BE2C (cell line): Measurements from ENCODE around the gene SNX10.

Experiments
- DNase-seq: peaks from one replicate; pipeline ENCODE4 v3.0.0-alpha.2; 2020
- H3K27me3 ChIP-seq: fragments of 250-450 bp; sonication (Bioruptor Pico); 2 replicates; pipeline ENCODE4 v1.5.1; 2020; ENCODE audit warnings: mild to moderate bottlenecking
- H3K36me3 ChIP-seq: fragments of 250-450 bp; sonication (Bioruptor Pico); 2 replicates; pipeline ENCODE4 v1.5.1; 2020; ENCODE audit warnings: mild to moderate bottlenecking
- H3K4me1 ChIP-seq: fragments of 250-450 bp; sonication (Bioruptor Pico); 2 replicates; pipeline ENCODE4 v1.5.1; 2020
- H3K4me3 ChIP-seq: 2 replicates; pipeline ENCODE4 v1.5.1; 2011; ENCODE audit warnings: low read depth, low read length
- H3K9me3 ChIP-seq: fragments of 250-450 bp; sonication (Bioruptor Pico); 2 replicates; pipeline ENCODE4 v1.5.1; 2020
- CTCF ChIP-seq: IDR thresholded peaks from 2 replicates; pipeline ENCODE4 v1.5.1; 2012; ENCODE audit warnings: mild to moderate bottlenecking, low read depth, low read length

Gene SNX10

GRCh38 chr7:26305869-26306665, 14.4 kb downstream of the SNX10 start:
- no peak for TF ChIP-seq CTCF
- H3K36me3 ChIP-seq, result no peaks in the 10 kb centered on the region
- no peak overlapping the region for H3K4me3 ChIP-seq
- H3K4me1 ChIP-seq, result no peaks in the 10 kb centered on the region
- H3K27me3 ChIP-seq, result peaks cover 15% of the 10 kb centered on the region
- no peaks in the 10 kb centered on the region for H3K9me3 ChIP-seq
- no peak for DNase-seq

- Histone ChIP-seq H3K36me3 (no peaks in the 10 kb centered on the region), H3K4me3 (no peak overlapping the region), H3K27me3 (peaks cover 15% of the 10 kb centered on the region), H3K4me1 (no peaks in the 10 kb centered on the region), H3K9me3 (no peaks in the 10 kb centered on the region)
- TF ChIP-seq CTCF, result no peak
- no peak for DNase-seq
These were observed 15.1 kb downstream of the SNX10 start for GRCh38 chr7:26306790-26307189.

- no peak for DNase-seq
These were observed 15.6 kb downstream of the SNX10 start for GRCh38 chr7:26307226-26307625.

GRCh38 chr7:26307791-26308190, 16.1 kb downstream of the SNX10 start:
- Histone ChIP-seq H3K9me3 (no peaks in the 10 kb centered on the region; the same call in 1 of the 2 replicates), H3K27me3 (peaks cover 12% of the 10 kb centered on the region), H3K36me3 (no peaks in the 10 kb centered on the region), H3K4me1 (no peaks in the 10 kb centered on the region), H3K4me3 (no peak overlapping the region)
- no peak for DNase-seq
- no peak for TF ChIP-seq CTCF

More at GRCh38 chr7:26307226-26307625, 15.6 kb downstream of the SNX10 start:
- Histone ChIP-seq H3K27me3 (peaks cover 15% of the 10 kb centered on the region), H3K4me3 (no peak overlapping the region), H3K9me3 (no peaks in the 10 kb centered on the region), H3K4me1 (no peaks in the 10 kb centered on the region), H3K36me3 (no peaks in the 10 kb centered on the region)
- no peak for TF ChIP-seq CTCF

GRCh38 chr7:26308551-26308950, 16.9 kb downstream of the SNX10 start:
- Histone ChIP-seq H3K4me1 (no peaks in the 10 kb centered on the region), H3K27me3 (peaks cover 12% of the 10 kb centered on the region), H3K9me3 (no peaks in the 10 kb centered on the region; the same call in 1 of the 2 replicates), H3K4me3 (no peak overlapping the region), H3K36me3 (no peaks in the 10 kb centered on the region)
- DNase-seq, result no peak
- no peak for TF ChIP-seq CTCF

- no peak for DNase-seq
- peaks cover 12% of the 10 kb centered on the region for H3K27me3 ChIP-seq
- H3K9me3 ChIP-seq, result no peaks in the 10 kb centered on the region; the same call in 1 of the 2 replicates
- no peak overlapping the region for H3K4me3 ChIP-seq
- H3K4me1 ChIP-seq, result no peaks in the 10 kb centered on the region
- H3K36me3 ChIP-seq, result no peaks in the 10 kb centered on the region
- no peak for TF ChIP-seq CTCF
These were observed 17.4 kb downstream of the SNX10 start for GRCh38 chr7:26309089-26309488.
